IPS-18c (cell line): ENCODE results near the gene BRD3.

Source experiments
- H3K4me3 ChIP-seq: 2 replicates; pipeline ENCODE4 v1.7.0; 2013; ENCODE audit warnings: low read depth, mild to moderate bottlenecking, low read length, moderate library complexity; ENCODE audit not compliant: insufficient read depth
- H3K9me3 ChIP-seq: one replicate; pipeline ENCODE4 v1.6.1; 2013; ENCODE audit warnings: mild to moderate bottlenecking, low read length, moderate library complexity; ENCODE audit not compliant: control insufficient read depth, insufficient read depth

BRD3 gene

DNA sequence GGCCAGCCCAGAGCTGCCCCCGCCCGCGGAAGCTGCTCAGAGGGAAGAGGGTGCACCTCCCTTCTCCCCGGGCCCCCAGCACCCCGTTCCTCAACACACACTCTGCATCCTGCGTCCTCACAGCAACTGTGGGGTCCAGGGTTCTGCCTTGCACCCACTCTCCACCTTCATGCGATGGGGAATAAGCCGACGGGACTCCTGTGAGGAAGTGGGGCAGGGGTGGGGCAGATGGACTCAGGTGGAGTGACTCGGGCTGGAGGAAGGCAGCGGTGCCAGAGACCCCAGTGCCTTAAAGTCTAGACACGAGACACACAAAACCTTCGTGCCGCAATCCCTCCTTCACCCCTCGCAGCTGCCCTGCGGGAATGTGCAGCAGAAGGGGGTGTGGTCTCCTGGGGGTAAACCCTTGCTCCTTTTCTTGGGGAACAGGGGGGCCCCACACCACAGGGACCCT, 8.6 kb downstream of the BRD3 start:
- Histone ChIP-seq H3K9me3 (no peaks in the 10 kb centered on the region), H3K4me3 (no peak overlapping the region)

DNA sequence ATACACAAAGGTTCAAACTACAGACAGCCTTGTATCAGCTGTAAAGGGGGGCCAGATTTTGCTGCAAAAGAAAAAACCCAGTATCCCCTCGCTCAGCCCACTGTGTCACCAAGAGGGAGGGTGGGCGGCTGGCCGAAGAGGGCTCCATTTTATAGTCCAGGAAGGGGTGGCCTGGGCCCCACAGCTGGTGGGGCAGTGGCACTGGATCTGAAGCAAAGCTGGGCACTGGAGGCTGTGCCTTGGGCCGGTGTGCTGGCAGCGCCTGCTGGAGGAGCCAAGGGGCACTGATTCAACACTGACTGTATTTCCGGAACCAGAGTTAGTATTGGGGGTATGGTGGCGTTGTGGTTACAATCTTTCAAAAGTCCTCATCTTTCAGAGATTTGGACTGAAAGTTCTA, 9.1 kb downstream of the BRD3 start:
- Histone ChIP-seq H3K4me3 (no peak overlapping the region), H3K9me3 (no peaks in the 10 kb centered on the region)

DNA sequence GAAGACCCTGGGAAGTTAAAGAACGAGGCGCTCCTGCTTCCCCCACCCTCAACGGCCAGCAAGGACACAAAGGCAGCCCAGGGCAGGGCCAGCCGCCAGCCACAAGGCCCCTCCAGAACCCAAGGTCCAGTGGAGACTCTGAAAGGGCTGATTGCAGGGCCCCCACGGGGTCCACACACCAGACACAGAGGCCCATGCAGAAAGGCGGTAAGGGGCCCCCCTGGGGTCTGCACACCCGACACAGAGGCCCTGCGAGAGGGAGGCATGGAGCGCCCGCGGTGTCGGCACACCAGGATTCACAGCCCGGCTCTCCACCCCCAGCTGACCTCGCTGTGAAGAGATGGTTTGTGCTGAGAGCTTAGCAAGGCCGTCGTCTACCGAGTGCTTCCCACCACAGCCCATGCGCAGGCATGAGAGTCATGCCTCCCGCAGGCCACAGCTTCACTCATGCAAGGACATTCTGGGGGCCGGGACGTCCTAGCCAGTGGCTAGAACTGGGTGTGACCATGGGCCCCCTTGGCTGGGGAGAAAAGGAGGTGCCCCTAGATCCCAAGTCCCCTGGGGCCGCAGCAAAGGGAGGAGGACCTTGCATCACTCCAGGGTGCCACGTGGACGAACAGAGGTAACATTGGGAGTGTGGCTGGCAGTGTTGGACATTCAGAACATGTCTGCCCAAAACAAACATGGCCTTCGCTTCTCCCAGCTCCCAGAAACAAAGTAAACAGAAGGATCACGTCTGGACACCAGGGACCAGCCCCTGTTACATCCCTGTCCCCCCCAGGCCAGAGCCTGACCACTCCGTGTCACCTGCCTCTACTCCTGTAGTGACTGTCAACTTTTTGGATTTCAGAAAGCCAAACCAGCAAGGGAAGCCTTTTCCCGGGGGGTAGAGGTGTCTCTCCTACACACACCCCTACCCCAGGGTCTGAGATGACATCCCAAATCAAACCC, 9.8 kb downstream of the BRD3 start:
- no peak overlapping the region for H3K4me3 ChIP-seq
- no peaks in the 10 kb centered on the region for H3K9me3 ChIP-seq

DNA sequence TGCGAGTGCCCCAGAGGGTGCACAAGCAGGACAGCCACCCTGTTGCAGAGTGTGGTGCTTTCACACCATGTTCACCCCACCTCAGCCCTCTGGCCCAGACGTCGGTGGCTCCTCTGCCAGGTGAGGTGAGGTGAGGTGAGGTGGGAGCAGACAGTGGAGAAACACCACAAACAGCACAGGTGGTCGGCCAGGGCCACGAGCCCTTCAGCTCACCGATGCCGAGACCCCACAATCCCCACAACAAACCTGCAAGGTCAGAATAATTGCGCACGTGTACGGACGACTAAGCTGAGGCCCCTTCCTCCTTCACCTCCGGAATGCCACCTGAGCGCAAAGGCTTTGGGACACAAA, 10.5 kb downstream of the BRD3 start:
- H3K4me3 ChIP-seq: no peak overlapping the region
- H3K9me3 ChIP-seq: no peaks in the 10 kb centered on the region

DNA sequence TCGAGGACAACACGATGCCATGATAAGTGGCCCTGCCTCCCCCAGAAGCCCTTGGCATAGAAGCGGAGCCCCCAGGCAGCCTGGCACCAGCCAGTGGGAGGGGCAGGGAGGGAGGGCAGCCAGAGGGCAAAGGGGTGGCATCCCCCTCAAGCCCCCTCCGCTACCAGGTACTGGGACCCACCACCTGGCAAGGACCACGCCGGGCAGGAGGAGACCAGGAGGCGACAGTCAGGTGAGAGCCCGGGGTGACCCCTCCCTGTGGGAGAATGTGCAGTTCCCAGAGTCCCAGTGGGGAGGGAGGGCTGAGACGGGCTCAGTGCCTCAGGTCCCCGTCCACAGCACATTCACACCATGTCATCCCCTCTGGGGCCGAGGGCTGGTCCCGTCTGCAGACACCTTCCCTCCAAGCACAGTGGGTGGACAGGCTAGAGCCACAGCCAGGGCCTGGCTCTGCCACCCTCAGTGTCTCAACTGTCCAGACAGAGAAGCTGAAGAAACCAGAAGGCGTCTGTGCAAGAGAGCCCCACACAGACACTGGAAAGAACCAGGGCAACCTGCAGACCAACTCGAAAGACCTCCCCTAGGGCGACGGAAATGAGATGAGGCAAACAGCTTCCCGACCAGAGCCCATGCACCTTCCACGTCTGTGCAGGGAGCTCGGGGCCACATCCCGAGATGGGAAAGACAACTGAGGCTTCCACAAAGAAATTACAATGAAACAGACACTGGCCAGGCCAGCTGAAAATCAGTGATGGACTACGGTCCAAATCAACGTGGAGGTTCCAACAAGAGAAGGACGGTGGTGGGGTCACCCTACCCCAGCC, 11.1 kb downstream of the BRD3 start:
- no peaks in the 10 kb centered on the region for H3K9me3 ChIP-seq
- no peak overlapping the region for H3K4me3 ChIP-seq

DNA sequence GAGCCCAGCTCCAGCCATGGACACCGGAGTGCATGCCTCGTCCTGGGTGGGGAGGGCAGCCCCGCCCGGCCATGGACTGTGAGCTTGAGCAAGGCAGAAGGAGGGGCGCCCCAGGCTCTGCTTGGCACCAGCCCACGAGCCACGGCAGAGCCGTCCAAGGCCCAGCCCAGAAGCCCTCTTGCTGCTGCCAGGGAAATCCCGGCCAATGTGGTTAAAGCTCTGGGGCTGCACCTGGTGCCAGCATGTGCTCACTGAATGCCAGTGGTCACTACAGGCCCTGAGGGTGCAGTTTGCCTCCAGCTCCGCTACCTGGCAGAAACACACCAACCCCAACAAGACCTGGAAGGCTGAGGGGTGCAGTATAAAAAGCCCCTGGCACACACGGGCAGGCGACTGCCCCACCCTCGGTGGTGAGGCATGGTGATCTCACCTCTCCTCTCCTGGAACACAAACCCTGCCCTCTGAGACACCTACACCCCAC, 11.8 kb downstream of the BRD3 start:
- Histone ChIP-seq H3K4me3 (no peak overlapping the region), H3K9me3 (no peaks in the 10 kb centered on the region)

DNA sequence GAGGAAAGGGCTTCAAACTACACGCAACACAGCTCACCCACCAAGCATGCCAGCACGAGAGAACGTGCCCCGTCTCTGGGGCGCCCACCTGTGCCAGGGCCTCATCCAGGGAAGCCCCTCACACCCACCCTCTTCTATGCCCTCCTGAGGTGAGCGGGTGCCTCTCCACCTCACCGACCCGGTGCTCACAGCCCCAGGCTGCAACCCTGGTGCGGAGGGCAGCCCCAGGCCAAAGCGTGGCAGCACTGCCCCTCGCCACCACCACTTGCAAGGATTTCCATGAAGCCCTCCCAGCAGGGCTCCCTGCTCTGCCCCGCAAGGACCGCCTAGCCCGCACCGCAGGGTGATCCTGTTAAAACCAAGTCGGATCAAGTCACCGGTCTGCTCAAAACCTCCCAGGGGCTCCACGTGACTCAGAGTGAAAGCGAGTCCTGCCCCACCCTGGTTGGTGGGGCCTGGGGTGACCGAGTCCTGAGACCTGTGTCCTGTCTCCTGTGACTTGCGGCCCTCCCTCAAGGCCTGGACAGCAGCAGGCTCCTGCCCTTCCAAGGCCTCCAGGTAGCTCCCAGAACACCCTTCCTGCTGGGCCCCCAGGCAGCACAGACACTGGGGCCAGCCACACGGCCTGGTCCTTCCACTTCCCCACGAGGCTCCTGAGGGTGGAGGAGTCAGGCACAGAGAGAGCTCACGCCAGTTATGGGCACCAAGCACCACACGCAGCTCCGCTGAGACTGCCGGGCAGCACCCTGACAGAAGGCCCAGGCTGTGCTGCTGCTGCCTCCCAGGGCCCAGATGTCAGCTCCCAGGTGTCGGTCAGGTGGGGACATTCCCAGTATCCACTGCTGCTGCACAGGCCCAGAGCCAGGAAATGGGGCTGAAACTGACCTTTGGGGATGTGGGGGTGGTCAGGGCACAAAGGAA, 12.7 kb downstream of the BRD3 start:
- Histone ChIP-seq H3K9me3 (no peaks in the 10 kb centered on the region), H3K4me3 (no peak overlapping the region)

DNA sequence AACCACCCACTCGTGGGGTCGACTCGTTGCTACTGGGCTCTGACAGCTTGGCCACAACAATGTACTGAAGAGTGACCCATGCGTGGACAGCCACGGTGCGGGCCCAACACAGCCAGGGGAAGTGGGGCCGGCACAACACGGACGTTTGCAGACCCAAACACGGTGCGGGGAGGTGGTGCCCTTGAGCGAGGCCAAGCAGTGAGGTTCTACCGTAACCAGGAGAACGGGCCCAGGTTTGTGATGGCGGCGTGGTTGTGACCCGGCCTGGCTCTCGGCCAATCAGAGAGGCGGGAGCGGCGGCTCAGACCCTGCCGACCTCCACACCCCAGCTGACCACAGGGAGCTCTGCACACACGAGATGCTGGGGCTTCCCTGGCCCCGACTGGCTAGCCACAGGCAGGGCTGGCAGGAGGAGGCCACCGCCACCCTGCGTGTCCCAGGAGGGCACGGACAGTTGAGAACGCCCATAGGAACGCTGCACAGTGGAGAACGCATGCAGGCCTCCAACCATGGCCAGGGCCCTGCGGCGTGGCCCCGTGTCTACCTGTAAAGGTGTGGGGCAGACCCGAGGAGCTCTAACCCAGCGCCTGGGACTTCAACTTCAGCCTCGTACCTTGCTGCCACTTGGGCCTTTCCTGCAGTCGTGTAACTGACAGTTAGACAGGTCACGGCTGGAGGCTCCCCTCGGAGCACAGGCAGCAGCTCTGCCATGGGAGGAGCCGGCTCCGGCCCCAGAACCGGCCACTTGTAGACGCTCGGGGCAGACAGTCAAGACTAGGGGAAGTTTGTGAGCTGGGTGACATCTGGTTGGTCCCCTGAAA, 13.7 kb downstream of the BRD3 start:
- H3K9me3 ChIP-seq: no peaks in the 10 kb centered on the region
- H3K4me3 ChIP-seq: no peak overlapping the region

DNA sequence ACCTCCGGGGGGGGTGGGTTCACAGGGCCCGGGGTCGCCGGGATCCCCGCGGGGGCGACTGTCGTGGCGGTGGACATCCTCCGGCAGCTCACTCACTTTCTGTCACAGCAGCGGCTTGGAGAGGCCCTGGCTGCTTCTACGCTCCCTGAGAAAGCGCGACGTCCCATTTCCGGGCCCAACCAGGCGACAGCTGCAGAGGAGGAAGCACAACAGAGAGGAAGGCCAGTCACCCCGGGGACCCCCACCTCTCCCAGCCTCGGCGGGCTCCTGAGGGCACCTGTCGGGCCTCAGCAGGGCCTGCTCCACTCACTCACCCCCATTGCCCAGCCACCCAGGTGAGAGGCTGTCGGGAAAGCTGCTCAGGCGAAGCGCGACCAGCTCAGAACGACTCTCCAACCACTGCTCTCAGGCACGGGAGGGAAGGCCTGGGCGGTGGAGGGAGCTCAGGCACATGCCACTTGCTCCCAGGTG, 14.4 kb downstream of the BRD3 start:
- Histone ChIP-seq H3K4me3 (no peak overlapping the region), H3K9me3 (no peaks in the 10 kb centered on the region)

DNA sequence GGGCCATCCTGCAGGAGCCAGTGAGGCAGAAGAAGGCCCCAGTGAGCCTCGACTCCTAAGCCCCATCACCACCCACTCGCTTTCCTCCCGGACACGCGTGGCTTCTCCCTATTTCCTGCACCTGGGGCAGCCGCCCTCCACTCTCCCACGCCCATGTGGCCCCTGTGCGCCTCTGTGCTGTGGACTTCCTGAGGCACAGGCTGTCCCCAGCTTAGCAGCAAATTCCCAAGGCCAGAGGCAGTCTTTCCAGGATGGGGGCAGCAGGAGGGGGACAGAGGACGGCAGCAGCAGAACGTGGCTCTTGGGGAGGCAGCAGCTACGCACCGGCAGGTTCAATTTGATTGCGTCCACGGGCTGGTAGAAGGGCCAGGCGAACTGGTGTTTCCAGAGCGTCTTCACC, 14.9 kb downstream of the BRD3 start:
- no peak overlapping the region for H3K4me3 ChIP-seq
- no peaks in the 10 kb centered on the region for H3K9me3 ChIP-seq

DNA sequence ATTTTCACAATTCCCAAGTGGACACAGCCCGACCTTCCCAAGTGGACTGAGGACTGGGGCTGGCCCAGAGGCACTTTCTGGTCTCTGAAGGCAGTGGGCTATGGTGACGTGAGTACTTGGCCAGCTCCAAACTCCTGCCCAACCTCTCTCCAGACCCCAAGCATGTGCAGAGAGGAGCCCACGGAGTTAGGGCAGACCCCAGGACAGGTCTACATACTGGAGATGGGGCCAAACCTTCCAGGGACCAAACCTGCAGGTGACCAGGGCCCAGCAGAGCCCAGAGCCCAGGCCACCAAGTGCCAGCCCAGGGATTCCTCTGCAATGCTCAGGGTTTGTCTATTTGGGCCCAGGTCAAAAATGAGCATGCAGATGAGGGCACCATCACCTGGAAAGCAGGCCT, 15.3 kb downstream of the BRD3 start:
- no peaks in the 10 kb centered on the region for H3K9me3 ChIP-seq
- no peak overlapping the region for H3K4me3 ChIP-seq

DNA sequence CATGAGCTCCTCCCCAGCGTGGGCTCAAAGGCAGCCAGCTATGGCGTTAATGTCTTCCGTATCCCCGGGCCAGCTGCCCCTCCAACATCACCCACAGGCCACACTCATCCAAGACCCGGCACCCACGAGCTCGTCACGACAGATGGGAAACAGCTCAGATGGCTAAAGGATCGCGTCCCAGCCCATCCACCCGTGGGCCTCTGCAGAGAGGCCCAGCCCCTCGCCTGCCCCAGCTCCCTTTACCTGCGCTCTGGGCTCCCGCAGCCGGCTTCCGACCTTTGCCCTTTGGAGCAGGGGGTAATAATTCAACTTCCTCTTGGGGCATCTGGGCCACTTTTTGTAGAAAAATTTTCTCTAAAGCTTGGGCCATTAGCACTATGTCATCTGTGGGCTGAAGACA, 16.5 kb downstream of the BRD3 start:
- Histone ChIP-seq H3K9me3 (no peaks in the 10 kb centered on the region), H3K4me3 (no peak overlapping the region)

DNA sequence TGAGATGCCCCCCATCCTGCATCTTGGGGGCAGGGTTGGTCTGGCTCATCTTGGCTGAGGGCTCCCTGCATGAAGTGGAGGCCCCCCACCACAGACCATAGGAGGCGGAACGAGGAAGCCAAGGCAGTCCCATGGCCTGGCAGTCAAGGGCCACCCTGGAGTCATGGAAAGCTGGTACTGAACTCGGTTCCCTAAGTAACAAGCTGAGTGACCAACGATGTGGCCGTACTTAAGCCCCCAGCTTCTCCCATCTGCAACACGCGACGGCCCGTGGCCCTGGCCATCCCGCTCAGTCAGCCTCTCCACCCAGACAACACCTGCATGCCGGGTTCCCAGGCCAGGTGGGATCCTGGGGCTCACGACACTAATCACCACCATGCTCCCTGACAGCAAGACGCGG, 17.1 kb downstream of the BRD3 start:
- no peak overlapping the region for H3K4me3 ChIP-seq
- no peaks in the 10 kb centered on the region for H3K9me3 ChIP-seq

DNA sequence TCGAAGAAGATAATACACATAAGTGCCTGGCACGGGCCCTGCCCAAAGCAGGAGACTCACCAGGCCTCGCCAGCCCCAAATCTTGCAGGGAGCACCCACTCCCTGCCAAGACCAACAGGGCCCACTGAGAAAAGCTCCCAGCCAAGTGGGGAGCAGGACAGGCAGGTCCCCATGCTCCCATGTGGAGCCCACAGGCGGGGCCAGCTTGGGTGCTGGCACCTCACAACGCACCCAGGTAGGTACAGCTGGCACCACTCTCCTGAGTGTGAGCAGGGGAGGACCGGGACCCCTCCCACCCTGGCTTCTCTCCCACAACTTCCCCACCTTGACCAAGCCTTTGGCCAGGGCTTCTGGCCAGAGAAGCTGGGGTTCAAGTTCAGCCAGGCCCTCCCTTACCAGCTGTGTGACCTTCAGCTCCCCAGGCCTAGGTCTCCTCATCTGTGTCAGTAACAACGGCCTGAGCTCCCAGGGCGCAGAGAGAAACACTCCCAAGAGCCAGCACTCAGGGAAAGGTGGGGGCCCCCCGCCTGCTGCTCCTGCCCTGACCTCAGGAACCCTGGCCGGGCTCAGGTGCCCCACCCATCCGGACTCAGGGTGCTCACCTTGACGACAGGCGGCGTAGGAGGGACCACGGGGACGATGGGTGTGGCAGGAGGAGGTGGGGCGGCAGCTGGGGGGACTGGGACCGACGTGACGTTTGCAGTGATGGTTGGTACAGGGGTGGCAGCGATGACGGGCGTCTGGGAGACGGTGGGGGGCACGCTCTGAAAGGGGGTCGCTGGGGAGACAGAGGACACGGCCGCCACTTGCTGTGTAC, 17.8 kb downstream of the BRD3 start:
- Histone ChIP-seq H3K9me3 (no peaks in the 10 kb centered on the region), H3K4me3 (no peak overlapping the region)

DNA sequence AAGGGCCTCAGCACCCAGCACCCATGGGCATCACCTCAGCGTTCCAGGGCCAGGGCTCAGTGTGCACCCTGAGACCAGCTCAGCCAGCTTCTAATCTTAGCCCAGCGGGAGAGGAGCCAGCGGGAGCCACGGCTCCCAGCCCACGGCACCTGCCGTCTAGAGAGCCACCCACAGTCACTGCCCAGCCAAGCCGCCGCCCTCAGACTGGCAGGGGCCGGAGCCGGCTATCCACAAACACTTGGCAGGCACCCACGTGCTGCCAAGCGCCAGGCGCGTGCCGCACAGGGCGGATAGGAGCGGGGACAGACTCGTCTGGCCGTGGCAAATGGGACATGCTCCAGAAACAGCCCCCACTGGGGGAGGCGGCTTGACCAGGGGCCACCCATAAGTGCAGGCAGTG, 18.6 kb downstream of the BRD3 start:
- no peak overlapping the region for H3K4me3 ChIP-seq
- no peaks in the 10 kb centered on the region for H3K9me3 ChIP-seq

DNA sequence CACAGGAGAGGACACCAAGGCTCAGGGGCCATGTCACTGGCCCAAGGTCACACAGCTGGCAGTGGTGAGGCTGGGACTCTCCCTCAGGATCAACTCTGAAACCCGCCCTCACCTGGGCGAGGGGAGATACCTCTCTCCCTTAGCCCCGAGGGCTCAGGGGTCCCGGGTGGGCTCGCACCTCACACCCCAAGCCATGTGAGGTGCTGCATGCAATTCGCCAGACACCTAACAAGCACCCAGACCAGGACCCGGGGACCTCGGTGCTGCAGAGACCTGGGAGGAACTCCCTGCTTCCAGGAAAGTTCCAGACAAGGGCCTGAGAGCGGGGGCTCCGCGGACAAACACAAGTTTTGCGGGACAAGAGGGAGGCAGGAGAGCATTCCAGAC, 19.3 kb downstream of the BRD3 start:
- no peak overlapping the region for H3K4me3 ChIP-seq
- H3K9me3 ChIP-seq: no peaks in the 10 kb centered on the region
